Upper lobe of right lung (tissue), 1 donor: Measurements from ENCODE around the gene STK10. TPM values are rescaled to one million over a fixed set of nuclear protein-coding genes. Genes with fewer than 3 reads are reported as not detected.
A peak's percentile ranks its signal among the peaks of the same experiment; 100 is the strongest.

Experiments
- ATAC-seq: fragments of 200-7000 bp; cut with Tn5 transposase; one replicate; pipeline ENCODE4 v1.9.1; 2020; ENCODE audit warnings: mild to moderate bottlenecking, moderate library complexity
- DNase-seq: peaks from one replicate; pipeline ENCODE4 v3.0.0-alpha.2; 2020
- H3K27ac ChIP-seq: fragments of 200-600 bp; one replicate; pipeline ENCODE4 v1.8.0; 2022
- H3K27me3 ChIP-seq: fragments of 200-600 bp; one replicate; pipeline ENCODE4 v1.8.0; 2022; ENCODE audit warnings: mild to moderate bottlenecking
- H3K36me3 ChIP-seq: fragments of 200-600 bp; one replicate; pipeline ENCODE4 v1.8.0; 2022
- H3K4me1 ChIP-seq: fragments of 200-600 bp; one replicate; pipeline ENCODE4 v1.8.0; 2022
- H3K4me3 ChIP-seq: fragments of 200-600 bp; one replicate; pipeline ENCODE4 v1.8.0; 2022; ENCODE audit warnings: mild to moderate bottlenecking
- H3K9me3 ChIP-seq: fragments of 200-600 bp; one replicate; pipeline ENCODE4 v1.8.0; 2022
- CTCF ChIP-seq: fragments of 200-600 bp; IDR thresholded peaks from one replicate; pipeline ENCODE4 v1.8.0; 2022; ENCODE audit warnings: antibody characterized with exemption
- intact Hi-C: fragments of 100-400 bp; cut with DNase I; formaldehyde crosslinking; loops from one replicate; pipeline ENCODE4 v1.11.0; 2022
- total RNA-seq: library from RNA; stranded (reverse); fragmentation: NEBNext Ultra II Directional; extraction: Animal tissue kit (Norgen Biotek cat#: 25700); gene quantifications from one replicate; pipeline ENCODE4 v1.2.1, GENCODE V29; 2021
- donor health status: DM: no; HTN: yes; CAD: no; lungs with severe emphysema.

Gene STK10
- total RNA-seq, 1 donor from 2014 or later: 56.9 TPM

GRCh38 chr5:172089298-172090117, 98.5 kb downstream of the STK10 start:
- Histone ChIP-seq H3K4me3 (no peak overlapping the region), H3K27me3 (no peaks in the 10 kb centered on the region), H3K27ac (no peak overlapping the region), H3K9me3 (no peaks in the 10 kb centered on the region), H3K36me3 (peaks cover 22% of the 10 kb centered on the region), H3K4me1 (no peaks in the 10 kb centered on the region)
- no peak for TF ChIP-seq CTCF
- no peak for ATAC-seq
- intact Hi-C loops: no loop called here
- no peak for DNase-seq

- Histone ChIP-seq H3K36me3 (peaks cover 17% of the 10 kb centered on the region), H3K27ac (no peak overlapping the region), H3K4me1 (no peaks in the 10 kb centered on the region), H3K4me3 (no peak overlapping the region), H3K9me3 (no peaks in the 10 kb centered on the region), H3K27me3 (no peaks in the 10 kb centered on the region)
- no peak for TF ChIP-seq CTCF
- DNase-seq: no peak
- no peak for ATAC-seq
- intact Hi-C loops: no loop called here
These were observed 99.2 kb downstream of the STK10 start for GRCh38 chr5:172088801-172089200.

- ATAC-seq: peak; percentile 28
These were observed 101.6 kb downstream of the STK10 start for GRCh38 chr5:172086194-172086975.

GRCh38 chr5:172085738-172086137, 102.3 kb downstream of the STK10 start:
- no peaks in the 10 kb centered on the region for H3K4me1 ChIP-seq
- no peak overlapping the region for H3K27ac ChIP-seq
- no peak for TF ChIP-seq CTCF
- no peaks in the 10 kb centered on the region for H3K9me3 ChIP-seq
- peaks cover 16% of the 10 kb centered on the region for H3K36me3 ChIP-seq
- no peaks in the 10 kb centered on the region for H3K27me3 ChIP-seq
- H3K4me3 ChIP-seq: no peak overlapping the region
- intact Hi-C loops: no loop called here
- DNase-seq (peak; percentile 34), ATAC-seq (peak; percentile 24)

More at GRCh38 chr5:172086194-172086975, 101.6 kb downstream of the STK10 start:
- Histone ChIP-seq H3K27me3 (no peaks in the 10 kb centered on the region), H3K9me3 (no peaks in the 10 kb centered on the region), H3K4me1 (no peaks in the 10 kb centered on the region), H3K27ac (no peak overlapping the region), H3K36me3 (peaks cover 16% of the 10 kb centered on the region), H3K4me3 (no peak overlapping the region)
- intact Hi-C loops: no loop called here
- TF ChIP-seq CTCF: no peak
- DNase-seq: peak; percentile 49

- intact Hi-C loops: no loop called here
- TF ChIP-seq CTCF: no peak
- H3K4me3 ChIP-seq: no peak overlapping the region
These were observed 105.8 kb downstream of the STK10 start for GRCh38 chr5:172082180-172082579.

More at GRCh38 chr5:172082180-172082579, 105.8 kb downstream of the STK10 start:
- DNase-seq (peak; percentile 25), ATAC-seq (no peak)
- Histone ChIP-seq H3K27ac (no peak overlapping the region), H3K9me3 (no peaks in the 10 kb centered on the region), H3K36me3 (peaks cover 16% of the 10 kb centered on the region), H3K27me3 (no peaks in the 10 kb centered on the region), H3K4me1 (peaks cover 17% of the 10 kb centered on the region)
